Dendritic cell treated with granulocyte-macrophage colony-stimulating factor and Interleukin-4, amounts not matched to agents 40 ng/mL and 50 ng/mL, for 4 days (primary cell): Measurements from ENCODE around the gene SPAST.
"Not testable (repeated sequence)": the region's sequence is repeated elsewhere in the genome, so short reads cannot be mapped to it uniquely, and the experiment has no call there.

ENCODE experiments used
- H3K27ac Mint-ChIP-seq: one replicate; pipeline ENCODE4 v1.8.0; 2022; ENCODE audit warnings: mild to moderate bottlenecking, mixed read lengths
- H3K27me3 Mint-ChIP-seq: one replicate; pipeline ENCODE4 v1.8.0; 2022; ENCODE audit warnings: mild to moderate bottlenecking, mixed read lengths
- H3K36me3 Mint-ChIP-seq: one replicate; pipeline ENCODE4 v1.8.0; 2022; ENCODE audit warnings: low read depth, mixed read lengths
- H3K4me1 Mint-ChIP-seq: one replicate; pipeline ENCODE4 v1.8.0; 2022; ENCODE audit warnings: low read depth, mixed read lengths
- H3K4me3 Mint-ChIP-seq: one replicate; pipeline ENCODE4 v1.8.0; 2022; ENCODE audit warnings: mild to moderate bottlenecking, moderate library complexity, mixed read lengths
- H3K9me3 Mint-ChIP-seq: one replicate; pipeline ENCODE4 v1.8.0; 2022; ENCODE audit warnings: mixed read lengths
- intact Hi-C: fragments of 100-400 bp; cut with micrococcal nuclease; formaldehyde crosslinking; loops from one replicate; pipeline ENCODE4 v1.15.0; 2022

Gene SPAST

GRCh38 chr2:32063310-32064020 is at the start of gene SPAST:
Gene SPAST, plus strand, starts transcription at chr2:32063556. Its CDS starts 276 bp downstream, at chr2:32063832.
- Mint-ChIP-seq H3K36me3 (peaks cover 42% of the 10 kb centered on the region), H3K4me1 (peaks cover 31% of the 10 kb centered on the region), H3K4me3 (peak within 1 kb of the TSS; percentile 86), H3K27me3 (no peaks in the 10 kb centered on the region), H3K9me3 (no peaks in the 10 kb centered on the region), H3K27ac (peak within 1 kb of the TSS; percentile 88)
- intact Hi-C loops, result loop anchor here (2.0 to 10.0 kb wide), 4 partner anchors 25 to 294 kb away; partner anchors contain the start of genes BIRC6, DPY30 and MEMO1

- H3K4me1 Mint-ChIP-seq, H3K9me3 Mint-ChIP-seq, H3K4me3 Mint-ChIP-seq, H3K27me3 Mint-ChIP-seq, H3K27ac Mint-ChIP-seq, intact Hi-C loops: not testable (repeated sequence)
- H3K36me3 Mint-ChIP-seq, result peaks cover 46% of the 10 kb centered on the region
Observed at GRCh38 chr2:32018789-32019482, 44.4 kb upstream of the SPAST start.

GRCh38 chr2:32034198-32034887 is 29.0 kb upstream of the SPAST start:
- H3K27ac Mint-ChIP-seq, H3K4me3 Mint-ChIP-seq, H3K27me3 Mint-ChIP-seq, intact Hi-C loops, H3K9me3 Mint-ChIP-seq: not testable (repeated sequence)
- Mint-ChIP-seq H3K36me3 (peaks cover 55% of the 10 kb centered on the region), H3K4me1 (peaks cover 15% of the 10 kb centered on the region)

- intact Hi-C loops, result loop anchor here (2.0 kb wide), 1 partner anchor 23 kb away; the partner anchor contains the start of gene SPAST
- peak within 1 kb of the TSS; percentile 92 for H3K27ac Mint-ChIP-seq
- H3K36me3 Mint-ChIP-seq, result peaks cover 26% of the 10 kb centered on the region
- peak within 1 kb of the TSS; percentile 84 for H3K4me3 Mint-ChIP-seq
- no peaks in the 10 kb centered on the region for H3K27me3 Mint-ChIP-seq
- peaks cover 7% of the 10 kb centered on the region for H3K4me1 Mint-ChIP-seq
- no peaks in the 10 kb centered on the region for H3K9me3 Mint-ChIP-seq
Observed at GRCh38 chr2:32039447-32040219, 23.7 kb upstream of the SPAST start, which contains the start of gene DPY30. Gene DPY30, minus strand, starts transcription at chr2:32039805. Its CDS starts 349 bp downstream, at chr2:32039456.

- Mint-ChIP-seq H3K27me3 (no peaks in the 10 kb centered on the region), H3K36me3 (peaks cover 11% of the 10 kb centered on the region), H3K27ac (no peak overlapping the region), H3K9me3 (no peaks in the 10 kb centered on the region), H3K4me3 (no peak overlapping the region), H3K4me1 (peaks cover 7% of the 10 kb centered on the region)
- intact Hi-C loops, result no loop called here
Observed at GRCh38 chr2:32043561-32043960, 19.8 kb upstream of the SPAST start.

GRCh38 chr2:32051836-32052439 is 11.4 kb upstream of the SPAST start:
- H3K4me1 Mint-ChIP-seq, result no peaks in the 10 kb centered on the region
- no peak overlapping the region for H3K4me3 Mint-ChIP-seq
- no peaks in the 10 kb centered on the region for H3K36me3 Mint-ChIP-seq
- intact Hi-C loops, result no loop called here
- no peaks in the 10 kb centered on the region for H3K9me3 Mint-ChIP-seq
- H3K27ac Mint-ChIP-seq, result no peak overlapping the region
- H3K27me3 Mint-ChIP-seq, result no peaks in the 10 kb centered on the region

- H3K4me1 Mint-ChIP-seq, H3K9me3 Mint-ChIP-seq, H3K4me3 Mint-ChIP-seq, H3K36me3 Mint-ChIP-seq, intact Hi-C loops, H3K27ac Mint-ChIP-seq, H3K27me3 Mint-ChIP-seq: not testable (repeated sequence)
Observed at GRCh38 chr2:32054583-32054982, 8.8 kb upstream of the SPAST start.

GRCh38 chr2:32058130-32058529 is 5.2 kb upstream of the SPAST start:
- intact Hi-C loops, result no loop called here

GRCh38 chr2:32060266-32060665 is 3.1 kb upstream of the SPAST start:
- Mint-ChIP-seq H3K9me3 (no peaks in the 10 kb centered on the region), H3K4me1 (peaks cover 8% of the 10 kb centered on the region), H3K27me3 (no peaks in the 10 kb centered on the region), H3K4me3 (no peak overlapping the region), H3K27ac (no peak overlapping the region), H3K36me3 (peaks cover 16% of the 10 kb centered on the region)
- intact Hi-C loops, result loop anchor here (5.0 to 10.0 kb wide), 2 partner anchors 75 to 297 kb away; partner anchors contain the start of gene BIRC6

More at GRCh38 chr2:32058130-32058529, 5.2 kb upstream of the SPAST start:
- no peaks in the 10 kb centered on the region for H3K27me3 Mint-ChIP-seq
- H3K9me3 Mint-ChIP-seq, result no peaks in the 10 kb centered on the region
- peaks cover 3% of the 10 kb centered on the region for H3K36me3 Mint-ChIP-seq
- no peak overlapping the region for H3K27ac Mint-ChIP-seq
- peaks cover 8% of the 10 kb centered on the region for H3K4me1 Mint-ChIP-seq
- no peak overlapping the region for H3K4me3 Mint-ChIP-seq

GRCh38 chr2:32061430-32061829 is 1.9 kb upstream of the SPAST start:
- H3K27me3 Mint-ChIP-seq, result no peaks in the 10 kb centered on the region
- H3K4me1 Mint-ChIP-seq, result peaks cover 19% of the 10 kb centered on the region
- no peaks in the 10 kb centered on the region for H3K9me3 Mint-ChIP-seq
- peaks cover 28% of the 10 kb centered on the region for H3K36me3 Mint-ChIP-seq
- intact Hi-C loops, result loop anchor here (5.0 to 10.0 kb wide), 2 partner anchors 73 to 296 kb away; partner anchors contain the start of gene BIRC6
- no peak overlapping the region for H3K27ac Mint-ChIP-seq
- no peak overlapping the region for H3K4me3 Mint-ChIP-seq

GRCh38 chr2:32061973-32062861 is 1.1 kb upstream of the SPAST start:
- intact Hi-C loops, result loop anchor here (2.0 to 10.0 kb wide), 4 partner anchors 23 to 295 kb away; partner anchors contain the start of genes BIRC6, DPY30 and MEMO1
- H3K9me3 Mint-ChIP-seq, result no peaks in the 10 kb centered on the region
- peaks cover 27% of the 10 kb centered on the region for H3K4me1 Mint-ChIP-seq
- peak overlapping the region; percentile 88 for H3K27ac Mint-ChIP-seq
- H3K4me3 Mint-ChIP-seq, result peak overlapping the region; percentile 86
- H3K36me3 Mint-ChIP-seq, result peaks cover 36% of the 10 kb centered on the region
- no peaks in the 10 kb centered on the region for H3K27me3 Mint-ChIP-seq

GRCh38 chr2:32064021-32064601 is 755 bp downstream of the SPAST start:
- Mint-ChIP-seq H3K27me3 (no peaks in the 10 kb centered on the region), H3K27ac (peak overlapping the region; percentile 88), H3K4me3 (peak overlapping the region; percentile 86), H3K9me3 (no peaks in the 10 kb centered on the region), H3K4me1 (peaks cover 37% of the 10 kb centered on the region), H3K36me3 (peaks cover 44% of the 10 kb centered on the region)
- intact Hi-C loops, result loop anchor here (5.0 to 10.0 kb wide), 2 partner anchors 71 to 293 kb away; partner anchors contain the start of gene BIRC6
